H1 (cell line): Measurements from ENCODE around the gene FBXL5. TPM values are rescaled to one million over a fixed set of nuclear protein-coding genes. Genes with fewer than 3 reads are reported as not detected.

Experiments
- CTCF ChIA-PET: fragments of 300-600 bp; sonication (Branson Sonifier 250); formaldehyde crosslinking; loops from one replicate; lab custom pipeline; 2021; ENCODE audit not compliant: partially characterized antibody; lab: Charles Lee
- POLR2A ChIA-PET: fragments of 300-600 bp; sonication (Branson Sonifier 250); formaldehyde crosslinking; loops from one replicate; lab custom pipeline; 2021; ENCODE audit warnings: inconsistent platforms; ENCODE audit not compliant: partially characterized antibody; lab: Charles Lee
- DNase-seq, 2 experiments: peaks; one replicate each; pipeline versions ENCODE4 v3.0.0 to v3.0.0-alpha.2; 2010 to 2022; ENCODE audit warnings: low spot score in 2 of 2, low read depth in 1 of 2, mixed read lengths in 1 of 2
- FAIRE-seq: peaks from 2 replicates; lab custom pipeline; 2011; peaks lifted over from hg19 to GRCh38; lab: Jason Lieb, UNC
- H2AFZ ChIP-seq: 2 replicates; pipeline ENCODE4 v1.8.1; 2012; ENCODE audit warnings: low read length, inconsistent platforms
- H2AK5ac ChIP-seq: 2 replicates; pipeline ENCODE4 v1.6.1; 2013; ENCODE audit warnings: low read depth, low read length
- H2BK120ac ChIP-seq: replicated peaks from 2 replicates; pipeline ENCODE3; 2013; ENCODE audit warnings: low read depth, low read length, inconsistent platforms
- H2BK12ac ChIP-seq: 2 replicates; pipeline ENCODE4 v1.6.1; 2013; ENCODE audit warnings: low read depth, low read length
- H2BK15ac ChIP-seq: 2 replicates; pipeline ENCODE4 v1.6.1; 2013; ENCODE audit warnings: low read length
- H2BK20ac ChIP-seq: 2 replicates; pipeline ENCODE4 v1.6.1; 2013; ENCODE audit warnings: low read length
- H2BK5ac ChIP-seq: 2 replicates; pipeline ENCODE4 v1.6.1; 2013; ENCODE audit warnings: low read depth, low read length
- H3K14ac ChIP-seq: 2 replicates; pipeline ENCODE4 v1.6.1; 2013; ENCODE audit warnings: inconsistent platforms; ENCODE audit not compliant: insufficient read length
- H3K18ac ChIP-seq: 2 replicates; pipeline ENCODE4 v1.6.1; 2013; ENCODE audit warnings: low read length; ENCODE audit errors: extremely low read depth
- H3K23ac ChIP-seq: 2 replicates; pipeline ENCODE4 v1.6.1; 2013; ENCODE audit warnings: inconsistent platforms; ENCODE audit not compliant: insufficient read length
- H3K23me2 ChIP-seq: 2 replicates; pipeline ENCODE4 v1.6.1; 2013; ENCODE audit warnings: low read depth, low read length
- H3K27ac ChIP-seq: 2 replicates; pipeline ENCODE4 v1.6.1; 2011; ENCODE audit warnings: low read depth, low read length, inconsistent platforms
- H3K27me3 ChIP-seq, 4 experiments: replicated peaks in 1 of 4; 1 replicate in 1 of 4; 2 replicates in 3 of 4; pipeline versions ENCODE4 v1.6.1 to v1.8.1; 2011 to 2013; ENCODE audit warnings: low read length in 3 of 4, mild to moderate bottlenecking in 3 of 4, inconsistent platforms in 2 of 4, mixed read lengths in 2 of 4, moderate library complexity in 1 of 4; ENCODE audit not compliant: control insufficient read depth in 3 of 4, insufficient read depth in 3 of 4; ENCODE audit errors: extremely low read depth in 1 of 4
- H3K36me3 ChIP-seq, 4 experiments: 2 replicates each; pipeline versions ENCODE4 v1.6.1 to v1.8.1; 2011 to 2013; ENCODE audit warnings: mild to moderate bottlenecking in 4 of 4, low read length in 3 of 4, moderate library complexity in 2 of 4, control low read depth in 1 of 4, inconsistent platforms in 1 of 4; ENCODE audit not compliant: insufficient read depth in 4 of 4, control insufficient read depth in 2 of 4
- H3K4ac ChIP-seq: replicated peaks from 2 replicates; pipeline ENCODE3; 2013; ENCODE audit warnings: low read length, low read depth, mixed read lengths, inconsistent platforms; ENCODE audit not compliant: insufficient read length
- H3K4me1 ChIP-seq, 4 experiments: replicated peaks in 1 of 4; 1 replicate in 1 of 4; 2 replicates in 3 of 4; pipeline versions ENCODE4 v1.6.1 to v1.8.1; 2011 to 2013; ENCODE audit warnings: low read length in 3 of 4, inconsistent platforms in 2 of 4, mixed read lengths in 1 of 4; ENCODE audit not compliant: insufficient read depth in 4 of 4, control insufficient read depth in 3 of 4
- H3K4me2 ChIP-seq, 2 experiments: 2 replicates each; pipeline versions ENCODE4 v1.6.1 to v1.8.1; 2011 to 2013; ENCODE audit warnings: low read depth in 2 of 2, low read length in 2 of 2, control low read depth in 1 of 2, inconsistent platforms in 1 of 2, mild to moderate bottlenecking in 1 of 2; ENCODE audit not compliant: insufficient read depth in 1 of 2
- H3K4me3 ChIP-seq, 4 experiments: fragments of 200-600, 300-600 bp in 1 of 4; sonication (generic), shearing (Covaris generic), sonication (Bioruptor Twin) in 1 of 4; 2 replicates each; pipeline versions ENCODE4 v1.5.1 to v1.8.1; 2011 to 2016; ENCODE audit warnings: low read length in 4 of 4, low read depth in 3 of 4, control low read depth in 2 of 4, inconsistent platforms in 2 of 4, mild to moderate bottlenecking in 2 of 4, mixed read lengths in 1 of 4, moderate library complexity in 1 of 4; ENCODE audit not compliant: insufficient read depth in 2 of 4; ENCODE audit errors: extremely low read depth in 1 of 4
- H3K56ac ChIP-seq: replicated peaks from 2 replicates; pipeline ENCODE3; 2013; ENCODE audit warnings: low read depth, mild to moderate bottlenecking, mixed read lengths, low read length, inconsistent platforms; ENCODE audit not compliant: insufficient read length
- H3K79me1 ChIP-seq: 2 replicates; pipeline ENCODE4 v1.6.1; 2013; ENCODE audit warnings: low read depth, low read length, control low read depth
- H3K79me2 ChIP-seq, 2 experiments: 2 replicates each; pipeline versions ENCODE4 v1.6.1 to v1.8.1; 2012 to 2013; ENCODE audit warnings: low read length in 2 of 2, mild to moderate bottlenecking in 2 of 2, inconsistent platforms in 1 of 2; ENCODE audit not compliant: insufficient read depth in 2 of 2, control insufficient read depth in 1 of 2
- H3K9ac ChIP-seq, 4 experiments: replicated peaks in 1 of 4; 1 replicate in 1 of 4; 2 replicates in 3 of 4; pipeline versions ENCODE4 v1.6.1 to v1.8.1; 2011 to 2013; ENCODE audit warnings: low read depth in 3 of 4, low read length in 3 of 4, control low read depth in 2 of 4, mild to moderate bottlenecking in 2 of 4, moderate library complexity in 2 of 4, inconsistent platforms in 1 of 4; ENCODE audit errors: extremely low read depth in 1 of 4
- H3K9me3 ChIP-seq, 2 experiments: 2 replicates each; pipeline versions ENCODE4 v1.6.1 to v1.8.1; 2012 to 2013; ENCODE audit warnings: mild to moderate bottlenecking in 2 of 2, moderate library complexity in 2 of 2, control low read depth in 1 of 2, inconsistent platforms in 1 of 2, low read depth in 1 of 2, low read length in 1 of 2, mixed read lengths in 1 of 2; ENCODE audit not compliant: insufficient read depth in 2 of 2
- H4K20me1 ChIP-seq, 2 experiments: replicated peaks in 1 of 2; 2 replicates each; pipeline versions ENCODE3 to v1.8.1; 2011 to 2013; ENCODE audit warnings: inconsistent platforms in 2 of 2, low read length in 2 of 2, mild to moderate bottlenecking in 1 of 2; ENCODE audit not compliant: insufficient read depth in 2 of 2, control insufficient read depth in 1 of 2
- H4K5ac ChIP-seq: 2 replicates; pipeline ENCODE4 v1.6.1; 2013; ENCODE audit warnings: low read length, low read depth, mixed read lengths, inconsistent platforms; ENCODE audit not compliant: insufficient read length
- H4K8ac ChIP-seq: 2 replicates; pipeline ENCODE4 v1.8.0; 2013; ENCODE audit warnings: mild to moderate bottlenecking, moderate library complexity, low read length, inconsistent platforms; ENCODE audit not compliant: insufficient read depth; ENCODE audit errors: extremely low read depth
- H4K91ac ChIP-seq: replicated peaks from 2 replicates; pipeline ENCODE3; 2013; ENCODE audit warnings: low read length, mixed read lengths, inconsistent platforms; ENCODE audit not compliant: insufficient read length
- CBX8 ChIP-seq: fragments of 300-800, 300-1000 bp; sonication (generic); IDR thresholded peaks from 2 replicates; pipeline ENCODE4 v1.7.1; 2016; ENCODE audit warnings: low read depth, low read length, borderline replicate concordance
- EGR1 ChIP-seq: IDR thresholded peaks from 2 replicates; pipeline ENCODE4 v1.6.1; 2011; ENCODE audit warnings: low read depth, low read length, borderline replicate concordance
- POU5F1 ChIP-seq: IDR thresholded peaks from 2 replicates; pipeline ENCODE4 v1.6.1; 2011; ENCODE audit warnings: low read depth, mild to moderate bottlenecking, low read length, moderate library complexity
- SP1 ChIP-seq: IDR thresholded peaks from 2 replicates; pipeline ENCODE4 v1.6.1; 2011; ENCODE audit warnings: low read depth, low read length
- WGBS, 2 experiments: shearing (Covaris generic) in 1 of 2; methylation state at CpG; one replicate each; pipeline versions ENCODE4 v1.1.6 to v1.1.7; 2013 to 2015; ENCODE audit warnings: low lambda C conversion rate in 2 of 2, mixed read lengths in 2 of 2, inconsistent platforms in 1 of 2, low coverage in 1 of 2, missing lambda C conversion rate in 1 of 2; ENCODE audit not compliant: insufficient replicate concordance in 2 of 2, insufficient coverage in 1 of 2, insufficient read length in 1 of 2; ENCODE audit errors: extremely low coverage in 1 of 2, missing lambda C conversion rate in 1 of 2; 5-methylcytosine and 5-hydroxymethylcytosine counted together
- polyA plus RNA-seq, 7 experiments: library from polyadenylated mRNA; depleted of rRNA in 3 of 7; stranded (reverse) in 5 of 7; unstranded in 2 of 7; fragments of >200 nt in 5 of 7; fragments of 200-250 nt in 2 of 7; gene quantifications; 1 replicate in 5 of 7; 2 replicates in 1 of 7; 4 replicates in 1 of 7; pipeline versions ENCODE4 v1.2.1 to v1.2.3, GENCODE V29; 2011 to 2013; ENCODE audit warnings: missing spikeins in 2 of 7, mixed read lengths in 2 of 7
- total RNA-seq: library from RNA; stranded (reverse); fragmentation: NEBNext Ultra II Directional; extraction: Animal tissue kit (Norgen Biotek cat#: 25700); gene quantifications from 2 replicates; pipeline ENCODE4 v1.2.1, GENCODE V29; 2021

The FBXL5 gene
- total and polyA plus RNA-seq, 2 of the 8 experiments (the other 6 are each of a cell fraction or from before 2014, with no cell fraction given) = 34.6 to 62.7 TPM

- no peak overlapping the region for H3K23ac ChIP-seq
- no peak overlapping the region for H4K91ac ChIP-seq
- no peaks in the 10 kb centered on the region for H3K9me3 ChIP-seq
- H3K36me3 ChIP-seq = peaks cover 2 to 22% (median 7%) of the 10 kb centered on the region in 4 experiments; a peak in 5 of 8 replicates
- H3K4me1 ChIP-seq = peaks cover 2 to 15% (median 8%) of the 10 kb centered on the region in 4 experiments; a peak in 4 of 7 replicates
- H3K27ac ChIP-seq = no peak overlapping the region
- H2BK20ac ChIP-seq = no peak overlapping the region
- H3K14ac ChIP-seq = no peak overlapping the region
- no peaks in the 10 kb centered on the region; the same call in 1 of the 2 replicates for H3K79me1 ChIP-seq
- H4K5ac ChIP-seq = no peak overlapping the region
- peaks cover 3 to 41% of the 10 kb centered on the region in 2 experiments; a peak in 3 of 4 replicates for H3K79me2 ChIP-seq
- H2BK15ac ChIP-seq = no peak overlapping the region
- H3K4me2 ChIP-seq = peak overlapping the region; percentile 46 to 54
- no peak overlapping the region for H2AK5ac ChIP-seq
- no peak overlapping the region for H2AFZ ChIP-seq
- peak overlapping the region in 1 of 4 experiments; percentile 38; a peak in 2 of 8 replicates for H3K4me3 ChIP-seq
- ChIA-PET POLR2A (interaction anchor here (0.8 to 2.1 kb wide), 6 partner anchors 9 to 30 kb away, joined by 3 to 8 read pairs (median 3); no protein-coding TSS in a partner anchor), CTCF (no interaction called here)
- no peak overlapping the region for H2BK5ac ChIP-seq
- FAIRE-seq (peak; percentile 72), DNase-seq (no peak)
- H3K4ac ChIP-seq = no peak overlapping the region
- no peak overlapping the region for H3K56ac ChIP-seq
- H3K18ac ChIP-seq = 0 out of 2 replicates have a peak overlapping the region, but pooled peaks have one; percentile 9
- no peaks in the 10 kb centered on the region for H3K27me3 ChIP-seq
- H2BK12ac ChIP-seq = no peak overlapping the region
- WGBS, 2 experiments = 35% methylated on average over 1 of the region's 1 CpG; no CpG with 5 or more reads in 1 of the 2 experiments
- H3K23me2 ChIP-seq = peaks cover 3% of the 10 kb centered on the region
- H2BK120ac ChIP-seq = no peak overlapping the region
- no peak overlapping the region for H4K8ac ChIP-seq
- H3K9ac ChIP-seq = no peak overlapping the region
- H4K20me1 ChIP-seq = no peaks in the 10 kb centered on the region
- TF ChIP-seq POU5F1 (0 out of 2 replicates have a peak, but pooled peaks have one; percentile 37), SP1 (0 out of 2 replicates have a peak, but pooled peaks have one; percentile 7), EGR1 (no peak), CBX8 (no peak)
Observed at GRCh38 chr4:15684498-15684897, 29.3 kb upstream of the FBXL5 start.
